Measurements from ENCODE around the gene MYO5A.
"Not testable (repeated sequence)": the region's sequence is repeated elsewhere in the genome, so short reads cannot be mapped to it uniquely, and the experiment has no call there.

Gene MYO5A

GRCh38 chr15:52427804-52428203, 100.9 kb downstream of the MYO5A start:
- DNase-seq (ENCODE audit: insufficient read length, low spot score) (no peak), FAIRE-seq (peak; percentile 95)

GRCh38 chr15:52424856-52425431, 103.7 kb downstream of the MYO5A start:
- DNase-seq (ENCODE audit: insufficient read length, low spot score): no peak
- FAIRE-seq: no peak

- FAIRE-seq: no peak
- no peak for DNase-seq (ENCODE audit: insufficient read length, low spot score)
These were observed 104.8 kb downstream of the MYO5A start for GRCh38 chr15:52423852-52424251.

DNA sequence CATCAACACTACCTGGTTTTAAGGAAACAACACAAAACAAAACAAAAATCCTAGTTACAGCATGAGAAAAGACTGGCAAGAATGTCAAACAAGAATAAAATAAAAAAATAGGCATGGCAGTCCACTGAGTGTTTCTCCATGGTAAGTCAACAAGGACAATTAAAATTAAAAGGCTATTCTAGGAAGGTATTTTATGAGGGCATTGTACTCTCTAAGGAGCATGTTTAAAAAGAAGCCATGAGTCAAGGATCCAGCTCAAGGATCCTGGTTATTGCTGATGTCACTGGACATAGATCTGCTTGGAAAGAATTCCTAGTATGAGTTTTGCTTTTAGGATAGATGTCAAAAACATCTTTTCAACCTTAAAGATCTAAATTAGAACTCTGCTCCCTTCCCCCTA, 106.7 kb downstream of the MYO5A start:
- no peak for FAIRE-seq
- no peak for DNase-seq (ENCODE audit: insufficient read length, low spot score)

DNA sequence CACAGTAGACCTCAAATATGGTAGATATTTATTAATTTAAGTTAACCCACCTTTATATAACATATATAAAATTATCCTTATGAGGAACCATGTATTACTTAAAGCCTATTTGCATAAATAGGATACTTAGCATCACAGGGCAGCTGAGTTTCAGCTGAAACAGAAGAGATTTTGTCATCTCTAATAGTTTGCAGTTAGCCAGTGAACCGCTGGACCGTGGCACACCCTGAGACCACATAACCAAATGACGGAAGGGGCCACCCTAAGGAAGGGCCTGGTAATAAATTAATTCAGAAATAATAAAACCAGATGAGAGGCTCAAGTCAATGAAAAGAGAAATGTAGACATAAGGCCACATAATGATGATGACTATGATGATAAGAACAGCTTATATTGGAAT, 107.7 kb downstream of the MYO5A start:
- FAIRE-seq (no peak), DNase-seq (ENCODE audit: insufficient read length, low spot score) (peak; percentile 16)

GRCh38 chr15:52419494-52419893, 109.2 kb downstream of the MYO5A start:
- FAIRE-seq: peak; percentile 61
- DNase-seq (ENCODE audit: insufficient read length, low spot score): no peak

DNA sequence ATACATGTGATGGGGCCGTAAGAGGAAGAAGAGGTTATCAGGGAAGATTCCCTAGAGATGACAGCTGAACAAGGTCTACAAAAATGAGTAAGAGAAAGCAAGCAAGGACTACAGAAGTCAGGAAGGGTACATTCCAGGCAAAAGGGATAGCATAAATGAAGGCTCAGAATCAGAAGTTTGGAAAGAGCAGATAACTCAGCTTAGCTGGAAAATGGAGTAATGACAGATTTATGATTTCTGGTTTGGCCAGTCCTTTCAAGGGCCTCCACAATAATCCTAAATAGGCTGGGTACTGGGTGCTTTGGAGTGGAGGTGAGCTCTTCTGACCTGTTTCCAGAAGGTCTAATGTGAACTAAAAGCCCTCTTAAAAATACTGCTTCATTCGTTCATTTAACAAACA, 110.7 kb downstream of the MYO5A start:
- FAIRE-seq (no peak), DNase-seq (ENCODE audit: insufficient read length, low spot score) (no peak)

- no peak for DNase-seq (ENCODE audit: insufficient read length, low spot score)
- no peak for FAIRE-seq
These were observed 111.2 kb downstream of the MYO5A start for GRCh38 chr15:52417521-52417920.

- not testable (repeated sequence) for FAIRE-seq; DNase-seq (ENCODE audit: insufficient read length, low spot score)
These were observed 112.1 kb downstream of the MYO5A start for GRCh38 chr15:52416566-52416965.

DNA sequence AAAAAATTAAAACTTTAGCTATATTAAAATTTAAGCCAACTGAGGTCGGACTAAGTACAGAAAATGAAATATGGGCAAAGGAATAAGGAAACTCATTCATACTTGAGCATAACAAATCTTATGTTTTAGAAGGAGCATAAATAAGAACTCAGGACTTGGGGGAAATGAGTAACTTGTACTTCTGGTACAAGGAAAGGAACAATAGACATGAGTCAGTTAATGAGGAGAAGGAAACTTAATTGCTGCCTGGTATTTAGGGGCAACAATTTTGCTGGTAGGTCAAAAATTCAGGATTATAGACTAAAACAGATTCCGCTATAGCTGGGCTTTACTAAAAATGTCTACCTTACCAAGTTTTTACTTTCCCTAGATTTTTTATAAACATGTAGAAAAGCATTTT, 113.1 kb downstream of the MYO5A start:
- DNase-seq (ENCODE audit: insufficient read length, low spot score): no peak
- FAIRE-seq: no peak

DNA sequence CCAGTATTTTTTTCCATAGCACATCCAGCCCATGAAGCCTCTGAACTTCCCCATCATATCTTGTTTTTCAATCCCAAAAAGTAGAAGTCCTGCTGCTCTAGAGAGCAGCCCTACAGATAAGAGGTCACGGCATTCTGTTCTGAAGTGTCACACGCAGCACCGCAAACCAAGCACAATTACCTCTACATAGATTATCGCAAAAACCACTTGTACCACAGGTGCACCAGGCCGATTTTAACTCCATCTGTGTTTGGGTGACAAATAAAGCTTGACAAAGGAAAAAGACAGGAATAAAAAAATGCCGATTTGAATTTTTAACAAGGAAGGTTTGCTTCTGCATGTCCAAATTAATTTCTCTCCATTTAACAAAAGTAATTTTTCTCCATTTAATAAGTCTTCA, 113.7 kb downstream of the MYO5A start:
- DNase-seq (ENCODE audit: insufficient read length, low spot score): no peak

DNA sequence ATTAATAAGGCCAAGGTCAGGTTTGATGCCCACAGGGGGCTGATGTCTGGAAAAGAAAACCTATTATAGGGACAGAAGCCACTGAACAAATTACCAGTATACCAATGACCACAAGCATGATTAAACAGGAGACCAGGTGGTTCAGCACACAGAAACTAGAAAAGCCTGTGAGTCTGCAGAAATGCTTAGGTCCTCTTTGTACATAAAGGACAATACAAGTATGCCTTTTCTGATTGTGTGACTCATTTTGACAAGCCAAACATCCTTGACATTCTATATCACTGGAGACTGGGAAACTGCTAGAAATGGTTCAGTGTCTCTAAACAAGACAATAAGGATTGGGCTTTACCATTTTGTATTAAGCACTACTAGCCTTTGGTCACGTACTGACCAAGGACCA, 119.9 kb downstream of the MYO5A start:
- FAIRE-seq: peak; percentile 28
- DNase-seq (ENCODE audit: insufficient read length, low spot score): no peak

More for the DNA sequence above, 113.7 kb downstream of the MYO5A start:
- no peak for FAIRE-seq

- no peak for DNase-seq (ENCODE audit: insufficient read length, low spot score)
- FAIRE-seq: no peak
These were observed 121.3 kb downstream of the MYO5A start for GRCh38 chr15:52407374-52407773.

GRCh38 chr15:52406601-52407000, 122.1 kb downstream of the MYO5A start:
- FAIRE-seq (no peak), DNase-seq (ENCODE audit: insufficient read length, low spot score) (no peak)

DNA sequence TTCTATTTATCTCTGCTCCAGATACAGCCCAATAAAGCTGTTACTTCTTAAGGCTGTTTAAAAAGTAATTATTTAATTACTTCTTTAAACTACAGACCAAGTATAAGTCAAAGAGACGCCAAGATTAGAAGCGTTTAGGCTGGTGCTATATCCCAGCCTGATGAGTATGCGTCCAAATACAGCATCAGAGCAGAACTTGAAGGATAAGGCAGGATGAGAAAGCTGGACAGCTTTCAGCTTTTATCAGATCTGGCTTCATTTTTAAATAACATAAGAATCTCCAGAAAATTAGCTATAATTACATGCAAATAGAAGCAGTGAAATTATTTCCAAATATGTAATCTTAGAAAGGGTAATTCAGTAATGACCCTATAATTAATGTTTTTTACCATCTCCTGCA, 122.8 kb downstream of the MYO5A start:
- FAIRE-seq (no peak), DNase-seq (ENCODE audit: insufficient read length, low spot score) (no peak)

DNA sequence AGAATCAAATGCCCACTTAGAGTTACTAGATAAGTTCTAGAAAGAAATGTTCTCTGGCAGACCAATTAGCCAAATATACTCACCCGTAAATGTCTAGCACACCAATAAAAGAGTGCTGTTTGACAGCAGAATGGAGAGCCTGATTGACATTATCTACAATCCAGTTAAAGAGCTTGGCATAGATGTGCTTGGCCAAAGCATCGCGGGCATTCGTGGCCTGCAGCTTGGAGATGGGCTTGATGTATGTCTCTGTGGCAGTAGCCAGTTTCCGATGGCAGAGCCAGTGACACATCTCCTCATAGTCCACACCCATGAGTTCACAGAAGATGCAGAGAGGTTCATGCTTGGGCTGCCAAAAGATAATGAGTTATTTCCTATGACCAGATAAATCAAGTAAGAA, 131.6 kb downstream of the MYO5A start:
- FAIRE-seq: no peak
- DNase-seq (ENCODE audit: insufficient read length, low spot score): no peak

DNA sequence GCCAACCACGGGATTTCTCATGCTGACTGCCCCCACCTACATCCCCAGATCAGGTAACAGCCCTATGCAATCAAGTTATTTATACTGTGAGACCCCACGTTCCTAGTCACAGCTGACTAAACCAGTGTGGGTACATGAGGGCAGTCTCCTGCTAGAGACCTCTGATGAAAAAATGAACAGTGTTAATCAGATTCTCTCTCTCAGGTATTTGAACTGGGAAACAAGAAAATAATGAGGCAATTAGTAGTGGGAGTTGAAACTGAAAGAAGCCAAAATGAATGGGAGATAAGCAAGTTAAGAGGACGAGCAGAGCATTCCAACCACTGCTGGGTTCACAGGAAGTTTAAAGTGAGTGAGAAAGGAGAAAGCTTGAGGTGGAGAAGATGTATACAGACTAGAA, 134.6 kb downstream of the MYO5A start:
- FAIRE-seq: peak; percentile 52
- DNase-seq (ENCODE audit: insufficient read length, low spot score): no peak

GRCh38 chr15:52392008-52392687, 136.5 kb downstream of the MYO5A start:
- FAIRE-seq (no peak), DNase-seq (ENCODE audit: insufficient read length, low spot score) (no peak)

GRCh38 chr15:52391069-52391468, 137.6 kb downstream of the MYO5A start:
- FAIRE-seq (no peak), DNase-seq (ENCODE audit: insufficient read length, low spot score) (no peak)

GRCh38 chr15:52385670-52386069, 143.0 kb downstream of the MYO5A start:
- peak; percentile 26 for FAIRE-seq
- no peak for DNase-seq (ENCODE audit: insufficient read length, low spot score)

DNA sequence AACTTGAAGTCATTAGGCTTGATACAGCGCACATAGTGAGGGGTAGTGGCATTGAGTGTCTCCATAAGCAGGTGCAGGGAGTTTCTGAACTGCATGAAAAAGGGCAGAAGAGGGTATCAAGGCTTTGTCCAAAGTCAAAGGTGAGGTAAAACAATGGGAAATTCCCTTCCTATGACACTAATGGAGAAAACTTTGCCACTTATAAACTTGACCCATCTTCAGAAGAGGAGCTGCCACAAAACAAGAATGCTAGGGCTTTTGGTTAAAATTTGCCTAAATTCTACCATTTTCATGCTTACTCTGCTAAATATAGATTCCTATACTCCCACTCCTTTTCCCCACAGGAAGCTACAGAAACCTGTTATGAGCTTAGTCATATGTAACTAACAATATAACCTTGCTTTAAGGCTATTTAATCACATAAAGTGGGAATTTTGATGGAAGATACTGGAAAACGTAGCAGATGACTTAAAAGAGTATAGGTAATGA, 145.5 kb downstream of the MYO5A start:
- FAIRE-seq (peak; percentile 94), DNase-seq (ENCODE audit: insufficient read length, low spot score) (no peak)

DNA sequence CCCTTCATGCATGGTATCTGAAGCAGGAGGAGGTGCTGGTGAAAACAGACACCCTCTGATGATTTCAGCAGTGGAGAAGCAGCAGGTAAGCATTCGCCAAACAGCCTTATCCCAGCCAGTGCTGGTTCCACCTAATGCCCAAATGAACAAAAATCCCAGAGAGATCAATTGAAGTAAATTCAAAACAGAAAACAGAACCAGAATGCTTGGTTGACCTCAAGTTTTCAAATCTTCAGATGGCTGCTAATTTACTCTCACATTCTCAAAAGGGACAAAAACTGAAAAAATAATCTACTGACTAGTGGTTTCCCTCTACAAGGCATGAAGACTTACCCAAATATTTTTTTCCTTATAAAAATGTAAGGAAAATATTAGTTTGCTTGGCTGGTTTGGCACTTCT, 146.0 kb downstream of the MYO5A start:
- DNase-seq (ENCODE audit: insufficient read length, low spot score): no peak
- no peak for FAIRE-seq
